HG03064 (cell line): ENCODE data around the gene PDLIM4.

Experiments
- ATAC-seq: cut with Tn5 transposase; IDR thresholded peaks from one replicate; pipeline ENCODE4 v1.9.1; 2021; ENCODE audit warnings: low read depth; ENCODE audit not compliant: unreplicated experiment

Gene PDLIM4

DNA sequence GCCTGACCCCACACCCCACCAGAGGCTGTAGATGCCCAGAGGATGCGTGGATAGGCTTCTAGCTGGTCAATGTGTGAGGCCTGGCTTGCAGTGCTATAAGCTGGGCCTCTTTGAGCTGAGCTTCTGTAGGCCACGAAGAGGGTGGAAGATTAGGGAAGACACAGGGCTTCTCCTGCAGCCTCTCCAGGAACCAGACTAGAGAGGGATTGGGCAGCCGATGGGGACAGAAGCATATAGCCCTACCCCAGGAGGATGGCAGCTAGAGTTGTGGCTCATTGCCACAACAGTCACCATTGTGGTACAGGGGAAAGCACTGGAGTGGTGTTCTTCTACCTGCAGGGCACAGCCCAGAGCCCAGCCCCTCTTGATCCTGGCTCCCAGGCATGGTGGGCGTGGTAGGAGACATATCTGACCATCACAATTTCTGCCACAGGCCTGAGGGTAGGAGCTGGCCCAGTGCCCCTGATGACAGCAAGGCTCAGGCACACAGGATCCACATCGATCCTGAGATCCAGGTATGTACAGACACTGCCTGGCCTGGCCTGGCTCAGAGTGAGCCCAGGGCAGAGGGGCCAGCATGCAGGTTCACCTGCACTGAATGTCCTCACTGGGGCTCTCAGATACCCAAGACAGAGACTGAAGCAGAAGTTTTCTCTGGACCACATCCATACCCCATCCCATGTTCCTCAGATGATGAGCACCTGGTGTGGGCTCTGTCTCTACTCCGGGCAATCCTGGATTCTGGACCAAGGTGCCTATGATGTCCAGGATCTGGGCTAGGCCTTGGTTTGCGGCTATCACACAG is 8.7 kb downstream of the PDLIM4 start:
- no peak for ATAC-seq

DNA sequence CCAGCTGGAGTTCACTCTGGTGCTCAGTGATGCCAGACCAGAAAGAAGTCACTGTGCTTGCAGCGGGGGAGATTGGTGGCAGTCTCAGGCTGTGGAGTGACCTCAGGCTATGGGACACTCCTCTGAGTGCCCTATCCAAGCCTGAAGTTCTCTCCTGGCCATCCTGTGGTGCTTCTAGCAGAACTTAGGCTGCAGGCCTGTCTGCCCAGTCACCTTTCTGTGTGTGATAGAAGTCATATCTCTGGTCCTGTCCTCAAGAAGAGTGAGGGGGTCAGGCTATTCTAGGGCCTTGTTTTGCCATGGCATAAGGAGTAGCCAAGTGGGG is 9.3 kb downstream of the PDLIM4 start:
- ATAC-seq = no peak

DNA sequence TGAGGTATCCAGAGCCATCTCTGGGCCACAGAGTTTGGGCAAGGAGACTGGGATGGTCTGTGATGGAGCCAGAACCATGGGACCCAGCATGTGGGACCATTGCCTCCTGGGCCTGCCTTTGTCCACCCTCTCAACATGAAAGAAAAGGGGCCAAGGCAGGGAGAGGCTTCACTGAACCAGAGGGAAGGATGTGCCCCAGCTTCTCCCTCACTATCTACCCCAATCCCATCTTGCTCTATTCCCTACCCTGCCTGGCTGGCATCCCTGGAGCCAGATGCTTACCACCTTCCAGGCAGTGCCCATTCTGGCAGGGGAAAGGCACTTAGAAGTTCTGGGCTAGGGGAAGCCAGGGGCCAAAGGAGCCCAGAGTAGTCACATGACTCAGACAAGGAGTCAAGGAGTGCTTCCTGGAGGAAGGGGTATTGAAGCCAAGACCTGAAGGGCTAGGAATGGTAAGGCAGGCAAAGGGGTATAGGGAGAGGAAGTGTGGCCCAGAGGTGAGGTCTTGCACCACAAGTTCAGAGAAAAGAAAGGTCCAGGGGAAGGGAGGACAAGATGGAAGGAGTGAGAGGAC is 9.8 kb downstream of the PDLIM4 start:
- no peak for ATAC-seq

DNA sequence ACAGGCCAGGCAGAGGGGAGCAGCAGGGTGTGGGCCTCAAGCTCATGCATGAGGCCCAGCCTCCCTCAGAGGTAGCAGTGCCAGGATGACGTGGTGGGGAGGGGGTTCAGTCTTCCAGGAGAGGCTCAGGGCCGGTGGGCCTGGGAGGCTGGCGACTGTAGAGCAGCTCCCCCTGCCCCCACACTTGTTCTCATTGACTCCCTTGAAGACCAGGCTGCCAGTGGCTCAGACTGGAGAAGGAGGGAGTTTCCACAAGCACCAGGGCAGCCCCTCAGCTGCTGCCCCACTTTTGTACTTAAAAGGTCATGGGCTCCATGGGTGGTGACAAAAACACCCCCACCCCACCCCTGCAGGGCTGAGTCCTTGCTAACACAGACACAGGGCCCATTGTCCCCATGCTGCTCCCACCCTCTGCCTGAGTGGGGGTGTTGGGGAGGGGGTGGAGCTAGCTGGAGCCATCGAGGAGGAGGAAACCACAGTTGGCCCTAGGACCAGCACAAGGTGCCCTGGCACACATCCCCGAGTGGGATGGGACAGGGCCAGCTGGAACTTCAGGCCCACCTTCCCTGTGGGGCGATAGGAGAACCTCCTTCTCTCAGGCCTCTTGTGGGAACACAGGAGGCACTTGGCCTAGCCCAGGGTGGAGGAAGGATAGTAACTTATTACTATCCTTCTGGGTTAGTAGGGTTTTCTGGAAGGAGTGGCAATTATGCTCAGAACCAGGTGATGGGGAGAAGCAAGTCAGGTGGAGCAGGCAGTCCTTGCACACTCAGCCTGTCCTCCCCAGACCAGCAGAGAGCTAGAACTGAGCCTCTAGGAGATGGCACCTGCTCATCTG is 10.7 kb downstream of the PDLIM4 start:
- ATAC-seq = peak; percentile 5

DNA sequence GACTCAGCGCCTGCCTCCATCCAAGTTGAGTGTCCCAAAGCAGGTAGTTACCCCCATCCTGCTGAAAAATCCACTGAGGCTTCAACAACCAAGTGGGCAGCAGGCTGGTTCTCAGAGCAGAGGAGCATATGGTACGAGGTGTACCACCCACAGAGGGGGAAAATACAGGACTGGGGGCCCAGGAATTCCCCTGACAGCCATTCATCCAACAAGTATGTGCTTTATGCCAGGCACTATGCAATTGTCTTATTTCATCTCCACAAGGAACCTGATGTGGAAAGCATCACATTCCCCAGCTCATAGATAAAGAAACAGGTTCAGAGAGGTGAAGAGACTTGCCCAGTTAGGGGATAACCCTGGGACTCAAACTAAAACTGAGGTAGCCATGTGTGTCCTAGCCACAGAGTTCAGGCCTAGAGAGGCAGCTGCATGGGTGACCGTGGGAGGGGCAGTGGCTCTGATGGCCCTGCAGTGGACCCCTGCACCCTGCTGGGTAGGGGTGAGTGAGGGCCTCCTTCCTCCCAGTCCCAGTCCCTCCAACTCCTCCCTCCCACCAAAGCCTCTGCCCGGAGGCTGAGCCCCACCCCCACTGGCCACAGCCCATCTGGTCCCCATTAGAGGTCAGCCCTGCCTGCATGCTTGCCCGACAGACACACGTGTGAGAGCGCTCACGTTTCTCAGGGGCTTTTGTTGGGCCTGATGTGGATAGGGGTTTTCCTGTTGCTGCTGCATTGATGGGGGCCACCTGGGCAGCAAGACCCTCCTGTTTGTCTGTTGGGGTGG is 11.5 kb downstream of the PDLIM4 start:
- peak; percentile 74 for ATAC-seq

DNA sequence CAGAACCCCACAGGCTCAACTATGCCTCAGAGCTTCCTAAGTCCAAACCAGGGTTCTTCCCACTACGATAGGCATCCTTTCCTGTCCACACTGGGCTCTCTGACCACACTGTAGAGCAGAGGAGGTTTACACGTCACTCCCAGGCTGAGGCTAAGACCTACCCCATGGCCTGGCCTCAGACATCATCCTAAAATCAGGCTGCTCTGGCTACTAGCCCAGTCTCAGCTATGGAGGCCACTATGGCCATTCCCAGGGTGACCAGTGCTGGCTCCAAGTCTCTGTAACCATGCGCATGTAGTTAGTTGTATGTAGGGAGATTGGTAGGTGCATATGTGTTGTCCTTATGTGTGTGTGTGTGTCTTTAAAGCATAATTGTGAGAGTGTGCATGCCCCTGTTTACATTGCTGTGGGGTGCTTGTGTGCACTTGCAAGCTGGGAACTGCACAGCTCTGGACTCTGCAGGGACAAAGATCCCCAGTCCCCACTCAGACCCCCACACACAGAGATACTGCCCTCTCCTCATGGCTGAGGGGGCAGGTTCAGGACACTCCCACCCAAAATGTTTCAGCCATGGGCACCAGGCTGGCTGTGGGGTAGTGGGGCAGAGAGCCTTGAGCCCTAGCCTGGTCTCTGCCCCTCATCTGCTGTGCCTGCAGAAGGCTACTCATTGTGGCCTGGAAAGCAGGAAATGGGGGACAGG is 12.3 kb downstream of the PDLIM4 start:
- no peak for ATAC-seq

DNA sequence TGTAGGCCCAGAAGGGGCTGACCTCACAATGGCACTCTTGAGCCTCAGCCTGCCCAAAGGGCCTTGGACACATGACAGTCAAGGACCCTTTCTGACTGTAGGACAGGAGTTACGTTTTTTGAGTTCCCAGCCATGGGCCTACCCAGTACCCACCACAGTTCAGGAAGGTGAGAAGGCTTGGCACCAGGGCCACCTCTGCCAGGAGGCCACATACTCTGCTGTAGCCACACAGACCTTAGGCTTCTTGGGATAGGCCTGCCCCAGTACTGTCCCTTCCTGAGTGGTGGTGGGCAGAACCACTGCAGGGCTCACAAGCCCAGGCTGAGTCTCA is 12.8 kb downstream of the PDLIM4 start:
- ATAC-seq = no peak

DNA sequence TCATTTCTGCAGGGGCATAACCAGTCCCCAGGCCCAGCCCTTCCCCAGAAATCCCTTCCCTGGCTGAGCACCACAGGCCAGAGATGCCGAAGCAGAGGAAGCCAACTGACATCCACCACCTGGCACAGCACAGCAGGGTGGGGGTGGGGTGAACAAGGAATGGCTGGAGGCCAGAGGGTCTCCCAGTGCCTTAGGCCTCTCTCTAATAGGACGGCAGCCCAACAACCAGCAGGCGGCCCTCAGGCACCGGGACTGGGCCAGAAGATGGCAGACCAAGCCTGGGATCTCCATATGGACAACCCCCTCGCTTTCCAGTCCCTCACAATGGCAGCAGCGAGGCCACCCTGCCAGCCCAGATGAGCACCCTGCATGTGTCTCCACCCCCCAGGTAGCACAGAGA is 13.2 kb downstream of the PDLIM4 start:
- no peak for ATAC-seq

DNA sequence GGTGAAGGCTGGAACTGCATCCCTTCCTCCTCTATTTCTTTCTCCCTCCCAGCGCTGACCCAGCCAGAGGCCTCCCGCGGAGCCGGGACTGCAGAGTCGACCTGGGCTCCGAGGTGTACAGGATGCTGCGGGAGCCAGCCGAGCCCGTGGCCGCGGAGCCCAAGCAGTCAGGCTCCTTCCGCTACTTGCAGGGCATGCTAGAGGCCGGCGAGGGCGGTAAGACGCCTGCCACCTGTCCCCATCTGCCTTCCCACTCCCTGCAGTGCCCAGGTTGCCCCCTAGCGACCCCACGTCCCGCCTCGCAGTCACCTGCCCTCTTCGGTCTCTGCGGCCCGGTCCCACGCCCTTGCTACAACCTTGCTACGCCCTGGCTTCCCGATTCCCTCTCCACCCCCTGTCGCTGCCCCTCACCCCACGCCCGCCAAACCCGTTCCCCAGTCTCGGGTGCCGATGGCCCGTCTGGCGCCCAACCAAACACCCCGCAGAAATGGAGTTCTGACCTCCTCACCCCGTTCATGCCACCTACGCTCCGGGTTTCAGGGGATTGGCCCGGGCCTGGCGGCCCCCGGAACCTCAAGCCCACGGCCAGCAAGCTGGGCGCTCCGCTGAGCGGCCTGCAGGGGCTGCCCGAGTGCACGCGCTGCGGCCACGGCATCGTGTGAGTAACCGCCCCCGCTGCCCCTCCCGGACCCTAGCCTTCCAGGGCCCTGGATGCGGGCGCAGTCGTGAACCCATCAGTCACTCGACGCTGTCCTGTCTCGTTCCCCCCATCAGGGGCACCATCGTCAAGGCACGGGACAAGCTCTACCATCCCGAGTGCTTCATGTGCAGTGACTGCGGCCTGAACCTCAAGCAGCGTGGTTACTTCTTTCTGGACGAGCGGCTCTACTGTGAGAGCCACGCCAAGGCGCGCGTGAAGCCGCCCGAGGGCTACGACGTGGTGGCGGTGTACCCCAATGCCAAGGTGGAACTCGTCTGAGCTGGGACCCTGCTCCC is 14.1 kb downstream of the PDLIM4 start:
- ATAC-seq = no peak

DNA sequence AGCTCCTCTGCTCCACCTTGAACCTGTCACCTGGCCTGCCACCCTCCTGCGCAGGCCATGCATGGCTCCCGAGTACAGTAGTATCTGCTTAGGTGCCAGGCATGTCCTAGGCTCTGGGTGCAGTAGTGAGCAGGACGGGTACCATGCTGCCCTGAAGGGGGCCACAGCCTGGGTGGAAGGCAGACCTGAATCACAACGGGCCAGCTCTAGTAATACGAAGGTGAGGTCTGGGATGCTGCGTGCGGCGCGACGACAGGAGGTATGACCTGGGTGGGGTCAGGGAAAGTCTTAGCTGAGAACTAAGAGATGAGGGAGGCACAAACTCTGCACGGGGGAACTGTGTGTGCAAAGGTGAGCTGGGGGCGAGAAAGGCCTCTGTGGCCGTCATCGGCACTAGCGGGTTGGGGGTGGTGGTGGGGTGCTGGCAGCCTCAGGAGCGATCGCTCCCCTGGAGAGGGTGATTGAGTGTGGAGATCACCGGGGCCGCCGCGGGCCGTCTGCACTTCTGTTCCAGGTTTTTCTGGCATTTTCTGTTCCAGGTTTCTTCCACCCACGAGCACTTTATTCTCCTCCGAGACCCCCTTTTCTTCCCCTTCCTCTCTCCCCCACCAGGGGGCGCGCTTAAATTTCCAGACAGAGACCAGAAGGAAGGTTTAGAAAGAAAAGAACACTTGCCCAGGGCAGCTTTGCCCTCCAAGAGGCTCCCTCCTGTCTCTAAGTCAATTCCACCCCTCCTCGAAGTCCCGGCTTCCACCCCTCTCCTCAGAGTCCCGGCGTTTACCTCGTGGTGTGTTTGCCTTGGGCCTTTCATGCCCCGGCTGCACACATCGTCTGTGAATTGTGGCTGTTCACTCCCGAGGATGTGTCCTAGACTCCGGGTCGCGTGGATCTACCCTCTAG is 15.1 kb downstream of the PDLIM4 start:
- no peak for ATAC-seq

DNA sequence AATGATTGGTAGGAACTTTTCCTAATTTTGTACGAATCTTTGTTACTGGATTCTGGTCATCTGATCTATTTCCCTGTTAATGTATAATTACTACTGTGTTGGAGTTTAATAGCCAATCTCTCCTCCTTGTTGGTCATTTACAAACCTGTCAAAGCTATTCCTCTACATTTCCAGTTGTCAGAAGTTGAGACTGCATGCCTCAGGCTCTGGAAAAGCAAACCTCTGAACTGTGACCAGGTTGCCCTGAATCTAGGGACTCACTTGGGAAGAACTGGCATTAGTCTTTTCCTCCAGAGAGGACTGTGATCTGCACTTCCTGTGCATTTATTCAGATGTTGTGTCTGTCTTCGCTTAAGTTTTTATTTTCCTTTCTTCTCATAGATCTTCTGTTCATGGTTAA is 16.1 kb downstream of the PDLIM4 start:
- no peak for ATAC-seq

DNA sequence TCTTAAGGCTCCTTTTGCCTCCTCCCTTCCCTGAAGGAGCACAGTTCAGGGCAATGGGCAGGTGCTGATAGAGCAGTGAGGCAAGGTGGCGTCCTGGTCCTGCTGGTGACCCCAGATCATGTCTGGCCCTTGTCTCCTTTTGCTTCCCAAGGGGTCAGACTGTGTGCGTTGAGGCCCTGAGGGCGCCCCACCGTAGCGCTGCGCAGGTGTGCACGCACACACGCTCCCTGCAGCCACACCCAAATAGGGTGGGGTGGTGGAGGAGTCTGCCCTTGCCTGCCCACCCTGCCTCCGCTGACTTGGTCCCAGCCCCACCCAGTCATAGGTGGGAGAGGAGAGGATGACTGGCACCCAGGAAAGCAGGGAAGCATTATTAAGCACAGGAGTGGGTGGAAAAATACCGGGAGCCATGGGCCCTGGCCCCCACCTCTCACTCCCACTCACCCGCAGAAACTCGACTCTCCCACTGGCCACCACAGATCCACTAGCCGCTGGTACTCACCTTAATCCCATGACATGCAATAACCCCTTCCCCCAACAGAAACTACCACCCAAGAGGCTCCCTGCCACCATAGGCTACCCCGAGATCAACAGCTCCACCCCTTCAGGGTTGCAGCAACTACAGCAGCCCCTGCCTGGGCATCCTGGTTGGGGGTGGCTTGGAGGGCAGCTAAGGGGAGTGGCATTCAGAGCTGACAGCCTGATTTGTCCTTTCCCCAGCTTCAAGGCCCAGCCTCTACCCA is 16.7 kb downstream of the PDLIM4 start:
- no peak for ATAC-seq

DNA sequence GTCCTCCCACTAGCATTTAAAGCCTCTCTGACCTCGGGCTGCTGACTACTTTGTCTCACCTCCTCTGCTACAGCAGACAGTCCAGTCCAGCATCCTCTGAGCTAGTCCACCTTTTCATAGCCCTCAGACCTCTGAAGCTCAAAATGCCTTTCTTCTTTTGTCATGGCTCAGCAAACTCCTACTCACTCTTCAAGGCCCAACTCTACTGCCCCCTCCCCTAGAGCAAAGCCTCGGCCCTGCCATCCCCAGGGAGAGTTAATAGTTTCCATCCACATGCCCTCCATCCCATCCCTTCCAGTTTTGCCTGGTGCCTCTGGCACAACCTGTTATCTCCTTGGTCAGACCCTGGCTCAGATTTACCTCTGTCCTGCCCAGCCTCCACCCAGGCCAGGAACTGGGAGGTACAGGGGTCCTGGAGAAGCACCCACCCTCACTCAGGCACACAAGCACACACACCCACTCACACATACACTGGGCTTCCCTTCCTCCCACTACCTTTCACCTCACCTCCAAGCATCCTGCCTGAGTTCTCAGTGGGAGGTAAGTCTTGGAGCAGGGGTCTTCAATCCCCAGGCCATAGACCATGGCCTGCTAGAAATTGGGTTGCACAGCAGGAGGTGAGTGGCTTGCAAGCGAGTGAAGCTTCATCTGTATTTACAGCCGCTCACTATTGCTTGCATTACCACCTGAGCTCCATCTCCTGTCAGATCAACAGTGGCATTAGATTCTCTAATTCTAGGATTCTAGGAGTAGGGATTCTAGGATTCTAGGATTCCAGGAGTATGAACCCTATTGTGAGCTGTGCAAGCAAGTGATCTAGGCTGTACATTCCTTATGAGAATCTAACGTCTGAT is 18.1 kb downstream of the PDLIM4 start:
- no peak for ATAC-seq

DNA sequence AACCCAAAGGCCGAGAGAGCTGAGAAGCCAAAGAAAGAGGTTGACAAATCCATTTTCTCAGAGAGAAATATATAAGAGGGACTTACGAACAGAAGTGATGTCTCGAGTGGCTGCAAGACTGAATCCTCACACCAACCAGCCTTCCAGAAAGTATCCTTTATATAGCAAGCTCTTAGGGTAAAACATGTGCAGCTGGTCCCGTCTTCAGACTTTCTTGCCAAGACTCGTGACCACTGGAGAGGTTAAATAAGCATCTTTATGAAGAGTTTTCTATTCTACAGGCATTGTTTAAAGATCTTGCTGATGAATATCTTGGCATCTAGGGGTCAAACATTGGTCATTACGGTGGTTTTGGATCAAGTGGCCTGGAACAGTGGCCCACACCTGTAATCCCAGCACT is 19.8 kb downstream of the PDLIM4 start:
- no peak for ATAC-seq

DNA sequence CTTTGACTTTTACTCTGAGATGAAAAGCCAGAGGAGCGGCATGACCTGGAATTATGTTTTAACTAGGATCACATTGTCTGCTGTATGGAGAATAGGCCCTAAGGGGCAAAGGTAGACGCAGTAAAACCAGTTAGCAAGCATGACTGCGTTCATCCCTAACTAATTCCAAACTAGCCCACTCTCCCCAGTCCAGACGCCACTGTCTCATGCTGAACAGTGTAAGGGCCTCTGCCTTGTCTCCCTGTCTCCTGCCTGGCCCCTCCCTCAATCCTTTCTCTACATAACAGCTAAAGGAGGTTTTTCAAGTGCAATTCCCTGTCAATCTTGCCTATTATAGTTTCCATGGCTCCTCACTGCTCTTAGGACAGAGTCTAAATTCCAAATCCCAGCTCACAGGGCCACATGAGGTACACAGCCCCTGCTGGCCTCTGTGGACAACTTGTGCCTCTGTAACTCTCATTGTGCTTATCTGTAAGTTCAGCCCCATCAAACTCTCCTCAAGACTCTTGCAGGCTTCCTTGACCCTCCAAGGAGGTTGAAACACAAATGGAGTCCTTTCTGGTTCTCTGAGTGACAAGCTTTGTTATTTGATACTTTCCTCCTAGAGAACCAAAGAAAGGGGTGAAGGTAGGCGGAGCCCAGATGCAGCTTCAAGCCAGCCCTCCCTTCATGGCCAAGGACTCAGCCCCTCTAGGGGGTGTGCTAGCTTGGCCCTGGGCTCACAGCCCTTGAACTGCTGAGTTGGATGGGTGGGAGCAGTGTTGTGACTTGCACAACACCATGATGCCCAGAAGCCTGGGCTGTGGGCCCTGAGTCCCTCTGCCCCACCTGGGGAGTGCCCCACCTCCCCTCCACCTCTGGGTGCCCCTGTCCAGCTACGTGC is 20.7 kb downstream of the PDLIM4 start:
- ATAC-seq = no peak

DNA sequence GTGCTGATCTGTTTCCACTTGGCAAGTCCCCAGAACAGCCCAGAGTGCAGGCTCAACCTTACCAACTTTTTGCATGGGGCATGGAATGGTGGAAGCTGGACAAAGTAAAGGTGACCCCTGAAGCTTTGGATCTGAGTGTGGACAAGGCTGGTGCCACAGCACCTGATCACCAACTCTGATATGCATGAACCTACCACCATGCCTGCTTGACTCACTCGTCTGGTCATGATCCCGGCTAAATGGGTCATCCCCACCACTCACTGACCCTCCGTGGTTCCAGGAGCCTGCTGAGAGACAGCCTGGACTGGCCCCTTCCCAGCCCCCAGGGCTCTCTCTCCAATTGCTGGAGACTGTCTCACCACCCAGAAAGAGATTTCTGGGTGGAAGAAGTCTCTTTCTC is 22.3 kb downstream of the PDLIM4 start:
- ATAC-seq = no peak
